ENCODE results near the gene SPINK7. TPM values are rescaled to one million over a fixed set of nuclear protein-coding genes. Genes with fewer than 3 reads are reported as not detected.
"Not testable (repeated sequence)": the region's sequence is repeated elsewhere in the genome, so short reads cannot be mapped to it uniquely, and the experiment has no call there.

SPINK7 gene
- total RNA-seq, 6 experiments from 2014 or later = not detected

- Mint-ChIP-seq H3K27ac (no peak overlapping the region), H3K4me3 (no peak overlapping the region), H3K9me3 (peaks cover 14% of the 10 kb centered on the region), H3K27me3 (ENCODE audit: insufficient read depth) (no peaks in the 10 kb centered on the region), H3K4me1 (ENCODE audit: low read depth) (no peaks in the 10 kb centered on the region), H3K36me3 (ENCODE audit: low read depth) (no peaks in the 10 kb centered on the region)
- TF ChIP-seq CTCF (IDR thresholded peaks at IDR 0.05) = no peak
- no peak for DNase-seq
These were observed 2.5 kb downstream of the SPINK7 start for GRCh38 chr5:148314731-148315130.

- not testable (repeated sequence) for H3K4me1 Mint-ChIP-seq (ENCODE audit: low read depth); H3K27me3 Mint-ChIP-seq (ENCODE audit: insufficient read depth); DNase-seq; H3K4me3 Mint-ChIP-seq; H3K36me3 Mint-ChIP-seq (ENCODE audit: low read depth); H3K27ac Mint-ChIP-seq
- peaks cover 11% of the 10 kb centered on the region for H3K9me3 Mint-ChIP-seq
These were observed 8.1 kb downstream of the SPINK7 start for GRCh38 chr5:148320011-148320963.

GRCh38 chr5:148333262-148333849 is 21.1 kb downstream of the SPINK7 start:
- no peak for DNase-seq
- peaks cover 11% of the 10 kb centered on the region for H3K9me3 Mint-ChIP-seq
- TF ChIP-seq CTCF (IDR thresholded peaks at IDR 0.05) = no peak
- H3K27me3 Mint-ChIP-seq (ENCODE audit: insufficient read depth) = no peaks in the 10 kb centered on the region; the same call in 1 of the 2 replicates
- no peaks in the 10 kb centered on the region for H3K4me1 Mint-ChIP-seq (ENCODE audit: low read depth)
- no peaks in the 10 kb centered on the region for H3K36me3 Mint-ChIP-seq (ENCODE audit: low read depth)
- H3K27ac Mint-ChIP-seq = no peak overlapping the region
- no peak overlapping the region for H3K4me3 Mint-ChIP-seq

- Mint-ChIP-seq H3K4me3 (no peak within 1 kb of the TSS), H3K27me3 (ENCODE audit: insufficient read depth) (no peaks in the 10 kb centered on the region; the same call in 1 of the 2 replicates), H3K27ac (no peak within 1 kb of the TSS), H3K36me3 (ENCODE audit: low read depth) (no peaks in the 10 kb centered on the region), H3K9me3 (peaks cover 8% of the 10 kb centered on the region), H3K4me1 (ENCODE audit: low read depth) (no peaks in the 10 kb centered on the region)
- DNase-seq = no peak
- no peak for TF ChIP-seq CTCF (IDR thresholded peaks at IDR 0.05)
These were observed 23.0 kb downstream of the SPINK7 start, which contains the start of gene SPINK9 for GRCh38 chr5:148335259-148335658. Gene SPINK9, plus strand, starts transcription at chr5:148335559. Its CDS starts 55 bp downstream, at chr5:148335614.

- no peak overlapping the region for H3K4me3 Mint-ChIP-seq
- no peak overlapping the region for H3K27ac Mint-ChIP-seq
- H3K9me3 Mint-ChIP-seq = peaks cover 9% of the 10 kb centered on the region
- no peak for DNase-seq
- TF ChIP-seq CTCF (IDR thresholded peaks at IDR 0.05) = no peak
- no peaks in the 10 kb centered on the region for H3K27me3 Mint-ChIP-seq (ENCODE audit: insufficient read depth)
- no peaks in the 10 kb centered on the region for H3K36me3 Mint-ChIP-seq (ENCODE audit: low read depth)
- H3K4me1 Mint-ChIP-seq (ENCODE audit: low read depth) = no peaks in the 10 kb centered on the region
These were observed 24.6 kb downstream of the SPINK7 start for GRCh38 chr5:148336704-148337435.
